ENCODE results near the gene KLRF1.

KLRF1 gene

GRCh38 chr12:9809866-9810265 is 17.4 kb upstream of the KLRF1 start:
- DNase-seq: no peak

- peak; percentile 4 for DNase-seq
Measured at GRCh38 chr12:9810671-9811070, 16.6 kb upstream of the KLRF1 start.

- no peak for DNase-seq
Measured at GRCh38 chr12:9811621-9812020, 15.7 kb upstream of the KLRF1 start.

GRCh38 chr12:9813821-9814798 is 13.2 kb upstream of the KLRF1 start:
- peak; percentile 25 for DNase-seq

GRCh38 chr12:9820281-9820930 is 6.9 kb upstream of the KLRF1 start:
- DNase-seq: no peak

- DNase-seq: no peak
Measured at GRCh38 chr12:9829483-9829882, 2.2 kb downstream of the KLRF1 start.

GRCh38 chr12:9829982-9830381 is 2.7 kb downstream of the KLRF1 start:
- no peak for DNase-seq

GRCh38 chr12:9831720-9832119 is 4.4 kb downstream of the KLRF1 start:
- no peak for DNase-seq

GRCh38 chr12:9843407-9843806 is 16.1 kb downstream of the KLRF1 start:
- DNase-seq: no peak

GRCh38 chr12:9848899-9849298 is 21.6 kb downstream of the KLRF1 start:
- DNase-seq: no peak

GRCh38 chr12:9851050-9851449 is 23.8 kb downstream of the KLRF1 start:
- DNase-seq: no peak

- DNase-seq: no peak
Measured at GRCh38 chr12:9851927-9852326, 24.6 kb downstream of the KLRF1 start.

- DNase-seq: no peak
Measured at GRCh38 chr12:9856151-9856550, 28.9 kb downstream of the KLRF1 start.

- no peak for DNase-seq
Measured at GRCh38 chr12:9856894-9857293, 29.6 kb downstream of the KLRF1 start.

GRCh38 chr12:9858135-9858534 is 30.9 kb downstream of the KLRF1 start:
- no peak for DNase-seq

- DNase-seq: no peak
Measured at GRCh38 chr12:9864913-9865675, 37.8 kb downstream of the KLRF1 start.

GRCh38 chr12:9866860-9867269 is 39.6 kb downstream of the KLRF1 start:
- no peak for DNase-seq

GRCh38 chr12:9867531-9867930 is 40.2 kb downstream of the KLRF1 start:
- no peak for DNase-seq

- DNase-seq: no peak
Measured at GRCh38 chr12:9868311-9868801, 41.1 kb downstream of the KLRF1 start.

GRCh38 chr12:9868951-9869306 is 41.6 kb downstream of the KLRF1 start:
- no peak for DNase-seq

- peak; percentile 86 for DNase-seq
Measured at GRCh38 chr12:9869307-9870161, 42.3 kb downstream of the KLRF1 start, which contains the start of gene CLEC2B. Gene CLEC2B (minus strand): TSS chr12:9869354.

GRCh38 chr12:9870286-9870866 is 43.1 kb downstream of the KLRF1 start:
- DNase-seq: peak; percentile 1
